ENCODE measurements around the gene RASAL2.

GRCh38 chr1:178362747-178363146 is 268.8 kb downstream of the RASAL2 start:
- TF ChIP-seq, protein P1, sequence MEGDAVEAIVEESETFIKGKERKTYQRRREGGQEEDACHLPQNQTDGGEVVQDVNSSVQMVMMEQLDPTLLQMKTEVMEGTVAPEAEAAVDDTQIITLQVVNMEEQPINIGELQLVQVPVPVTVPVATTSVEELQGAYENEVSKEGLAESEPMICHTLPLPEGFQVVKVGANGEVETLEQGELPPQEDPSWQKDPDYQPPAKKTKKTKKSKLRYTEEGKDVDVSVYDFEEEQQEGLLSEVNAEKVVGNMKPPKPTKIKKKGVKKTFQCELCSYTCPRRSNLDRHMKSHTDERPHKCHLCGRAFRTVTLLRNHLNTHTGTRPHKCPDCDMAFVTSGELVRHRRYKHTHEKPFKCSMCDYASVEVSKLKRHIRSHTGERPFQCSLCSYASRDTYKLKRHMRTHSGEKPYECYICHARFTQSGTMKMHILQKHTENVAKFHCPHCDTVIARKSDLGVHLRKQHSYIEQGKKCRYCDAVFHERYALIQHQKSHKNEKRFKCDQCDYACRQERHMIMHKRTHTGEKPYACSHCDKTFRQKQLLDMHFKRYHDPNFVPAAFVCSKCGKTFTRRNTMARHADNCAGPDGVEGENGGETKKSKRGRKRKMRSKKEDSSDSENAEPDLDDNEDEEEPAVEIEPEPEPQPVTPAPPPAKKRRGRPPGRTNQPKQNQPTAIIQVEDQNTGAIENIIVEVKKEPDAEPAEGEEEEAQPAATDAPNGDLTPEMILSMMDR (IDR thresholded peaks at IDR 0.05) = no peak
- no peak for TF ChIP-seq EZH2 (IDR thresholded peaks at IDR 0.05; ENCODE audit: borderline replicate concordance, insufficient read depth, low read depth, low read length, poor library complexity, severe bottlenecking)
